HEK293T (cell line): ENCODE results near the gene CCDC38.

Experiments used
- CTCF ChIA-PET: fragments of 350-600 bp; formaldehyde crosslinking; extraction: SDS; loops from one replicate; lab custom pipeline; 2021; ENCODE audit warnings: antibody characterized with exemption, inconsistent platforms; lab: Yijun Ruan, JAX
- POLR2A ChIA-PET: fragments of 350-600 bp; formaldehyde crosslinking; extraction: SDS; loops from one replicate; lab custom pipeline; 2020; ENCODE audit warnings: antibody characterized with exemption, inconsistent platforms; lab: Yijun Ruan, JAX
- DNase-seq: peaks from one replicate; pipeline ENCODE4 v3.0.0; 2012; ENCODE audit warnings: mixed read lengths; ENCODE audit errors: extremely low spot score
- ARNT ChIP-seq: fragments of 450-650 bp; IDR thresholded peaks from 2 replicates; pipeline ENCODE4 v1.6.1; 2017; ENCODE audit warnings: mild to moderate bottlenecking
- BHLHE40 ChIP-seq: fragments of 450-650 bp; IDR thresholded peaks from 2 replicates; pipeline ENCODE4 v1.6.1; 2016; ENCODE audit warnings: mild to moderate bottlenecking, moderate library complexity, borderline replicate concordance
- CTBP1 ChIP-seq: fragments of 450-650 bp; IDR thresholded peaks from 2 replicates; pipeline ENCODE4 v1.6.1; 2016; ENCODE audit warnings: borderline replicate concordance
- ELF4 ChIP-seq: fragments of 450-650 bp; IDR thresholded peaks from 2 replicates; pipeline ENCODE4 v1.6.1; 2017; ENCODE audit warnings: antibody characterized with exemption
- FOXA1 ChIP-seq: fragments of 450-650 bp; IDR thresholded peaks from 2 replicates; pipeline ENCODE4 v1.6.1; 2016; ENCODE audit warnings: mild to moderate bottlenecking
- FOXK2 ChIP-seq: fragments of 450-650 bp; IDR thresholded peaks from 2 replicates; pipeline ENCODE4 v1.6.1; 2016; ENCODE audit warnings: mild to moderate bottlenecking
- FOXM1 ChIP-seq: fragments of 450-650 bp; IDR thresholded peaks from 2 replicates; pipeline ENCODE4 v1.6.1; 2017; ENCODE audit warnings: mild to moderate bottlenecking, borderline replicate concordance
- HDGF ChIP-seq: fragments of 450-650 bp; IDR thresholded peaks from 2 replicates; pipeline ENCODE4 v1.6.1; 2017; ENCODE audit warnings: antibody characterized with exemption, borderline replicate concordance
- L3MBTL2 ChIP-seq: fragments of 450-650 bp; conservative IDR thresholded peaks from 2 replicates; pipeline ENCODE4 v1.6.1; 2016; ENCODE audit warnings: mild to moderate bottlenecking
- LEF1 ChIP-seq: fragments of 450-650 bp; IDR thresholded peaks from 2 replicates; pipeline ENCODE4 v1.6.1; 2017; ENCODE audit warnings: mild to moderate bottlenecking, borderline replicate concordance
- NFRKB ChIP-seq: fragments of 450-650 bp; IDR thresholded peaks from 2 replicates; pipeline ENCODE4 v1.6.1; 2016; ENCODE audit warnings: mild to moderate bottlenecking, moderate library complexity
- PKNOX1 ChIP-seq: fragments of 450-650 bp; IDR thresholded peaks from 2 replicates; pipeline ENCODE4 v1.6.1; 2016
- SP1 ChIP-seq: fragments of 450-650 bp; IDR thresholded peaks from 2 replicates; pipeline ENCODE4 v1.6.1; 2017
- SUZ12 ChIP-seq: fragments of 450-650 bp; IDR thresholded peaks from 2 replicates; pipeline ENCODE4 v1.6.1; 2016; ENCODE audit warnings: mild to moderate bottlenecking
- TARDBP ChIP-seq: fragments of 450-650 bp; IDR thresholded peaks from 2 replicates; pipeline ENCODE4 v1.6.1; 2016
- ZNF384 ChIP-seq: fragments of 450-650 bp; IDR thresholded peaks from 2 replicates; pipeline ENCODE4 v1.6.1; 2016

CCDC38 gene

GRCh38 chr12:95863337-95863736 is 79.1 kb downstream of the CCDC38 start:
- DNase-seq, result no peak
- ChIA-PET CTCF (no interaction called here), POLR2A (no interaction called here)
- TF ChIP-seq L3MBTL2 (no peak), PKNOX1 (no peak), FOXM1 (no peak), LEF1 (no peak), NFRKB (no peak), ARNT (no peak), SP1 (no peak), TARDBP (no peak), ZNF384 (no peak), SUZ12 (no peak), FOXK2 (no peak), CTBP1 (no peak), FOXA1 (no peak), ELF4 (no peak), BHLHE40 (no peak), HDGF (no peak)

- POLR2A ChIA-PET, result no interaction called here
- TF ChIP-seq ARNT (no peak), CTBP1 (no peak), NFRKB (no peak), SP1 (no peak), BHLHE40 (no peak), HDGF (no peak), FOXA1 (no peak), FOXK2 (no peak), FOXM1 (no peak), TARDBP (no peak), L3MBTL2 (no peak), ELF4 (no peak), LEF1 (no peak), PKNOX1 (no peak), ZNF384 (no peak), SUZ12 (no peak)
- CTCF ChIA-PET, result no interaction called here
- DNase-seq, result no peak
Observed at GRCh38 chr12:95862038-95862437, 80.4 kb downstream of the CCDC38 start.

GRCh38 chr12:95859947-95860850 is 82.2 kb downstream of the CCDC38 start:
- no peak for DNase-seq
- ChIA-PET POLR2A (no interaction called here), CTCF (no interaction called here)
- TF ChIP-seq CTBP1 (no peak), FOXK2 (no peak), BHLHE40 (no peak), ZNF384 (no peak), TARDBP (no peak)

GRCh38 chr12:95859344-95859816 is 83.0 kb downstream of the CCDC38 start:
- peak; percentile 36 for DNase-seq
- TF ChIP-seq ELF4, result no peak
- no peak for TF ChIP-seq NFRKB
- no peak for TF ChIP-seq ZNF384
- TF ChIP-seq FOXM1, result no peak
- TF ChIP-seq TARDBP, result no peak
- TF ChIP-seq SUZ12, result no peak
- TF ChIP-seq PKNOX1, result no peak
- TF ChIP-seq L3MBTL2, result no peak
- no peak for TF ChIP-seq BHLHE40
- no peak for TF ChIP-seq HDGF
- no peak for TF ChIP-seq SP1
- no peak for TF ChIP-seq FOXK2
- TF ChIP-seq ARNT, result no peak
- no peak for TF ChIP-seq CTBP1
- no peak for TF ChIP-seq FOXA1
- no peak for TF ChIP-seq LEF1
- ChIA-PET CTCF (no interaction called here), POLR2A (no interaction called here)

GRCh38 chr12:95858451-95859343 is 83.7 kb downstream of the CCDC38 start, which contains the start of gene SNRPF:
TSS of gene SNRPF (plus strand) at chr12:95858952. CDS start at chr12:95859074, 122 bp downstream.
- peak; percentile 99 for DNase-seq
- ChIA-PET CTCF (no interaction called here), POLR2A (no interaction called here)
- 0 out of 2 replicates have a peak, but pooled peaks have one; percentile 21 for TF ChIP-seq ELF4
- TF ChIP-seq ARNT, result no peak
- peak; percentile 84 for TF ChIP-seq L3MBTL2
- TF ChIP-seq PKNOX1, result no peak
